PC-9 (cell line): ENCODE data around the gene CFAP74. TPM values are rescaled to one million over a fixed set of nuclear protein-coding genes. Genes with fewer than 3 reads are reported as not detected.

ENCODE experiments used
- BruUV-seq: library from RNA; stranded (reverse); fragments of 400-500 nt; replicated peaks from 2 replicates; lab custom pipeline; 2021; lab: Mats Ljungman, UMichigan
- CTCF ChIA-PET: fragments of 300-600 bp; sonication (Branson Sonifier 250); formaldehyde crosslinking; loops from one replicate; lab custom pipeline; 2022; ENCODE audit warnings: antibody characterized with exemption; lab: Charles Lee
- POLR2A ChIA-PET: fragments of 300-600 bp; sonication (Branson Sonifier 250); formaldehyde crosslinking; loops from one replicate; lab custom pipeline; 2022; ENCODE audit warnings: antibody characterized with exemption; ENCODE audit not compliant: unreplicated experiment; lab: Charles Lee
- DNase-seq, 2 experiments: peaks; one replicate each; pipeline versions ENCODE4 v3.0.0 to v3.0.0-alpha.2; 2015 to 2022; ENCODE audit warnings: mixed read lengths in 1 of 2
- H2AFZ ChIP-seq: fragments of 200-600 bp; sonication (generic); 2 replicates; pipeline ENCODE4 v1.8.1; 2017; ENCODE audit warnings: antibody characterized with exemption
- H3F3A ChIP-seq: fragments of 200-600 bp; sonication (generic); 2 replicates; pipeline ENCODE4 v1.8.1; 2017; ENCODE audit warnings: antibody characterized with exemption, mild to moderate bottlenecking, low read depth; ENCODE audit not compliant: insufficient read depth
- H3K27ac ChIP-seq: fragments of 200-600 bp; sonication (generic); 2 replicates; pipeline ENCODE4 v1.6.1; 2016; ENCODE audit warnings: mixed run types
- H3K27me3 ChIP-seq: fragments of 200-600 bp; sonication (generic); 2 replicates; pipeline ENCODE4 v1.6.1; 2016; ENCODE audit warnings: low read depth, mixed run types; ENCODE audit not compliant: insufficient read depth
- H3K36me3 ChIP-seq: fragments of 200-600 bp; sonication (generic); 2 replicates; pipeline ENCODE4 v1.6.1; 2016; ENCODE audit warnings: low read depth, mixed run types
- H3K4me1 ChIP-seq: fragments of 200-600 bp; sonication (generic); replicated peaks from 2 replicates; pipeline ENCODE4 v1.6.1; 2016; ENCODE audit warnings: mixed run types; ENCODE audit not compliant: insufficient read depth
- H3K4me2 ChIP-seq: fragments of 200-600 bp; sonication (generic); 2 replicates; pipeline ENCODE4 v1.6.1; 2017; ENCODE audit warnings: mixed run types
- H3K4me3 ChIP-seq: fragments of 200-600 bp; sonication (generic); 2 replicates; pipeline ENCODE4 v1.6.1; 2016; ENCODE audit warnings: mixed run types
- H3K79me2 ChIP-seq: fragments of 200-600 bp; sonication (generic); 2 replicates; pipeline ENCODE4 v1.6.1; 2017; ENCODE audit warnings: low read depth, mixed run types
- H3K9me2 ChIP-seq: fragments of 200-600 bp; sonication (generic); 2 replicates; pipeline ENCODE4 v1.8.1; 2017; ENCODE audit warnings: mild to moderate bottlenecking; ENCODE audit not compliant: insufficient read depth
- H3K9me3 ChIP-seq: fragments of 200-600 bp; sonication (generic); 2 replicates; pipeline ENCODE4 v1.8.1; 2016; ENCODE audit warnings: low read depth; ENCODE audit not compliant: insufficient read depth
- H4K20me1 ChIP-seq: fragments of 200-600 bp; sonication (generic); 2 replicates; pipeline ENCODE4 v1.8.1; 2017; ENCODE audit not compliant: insufficient read depth
- CTCF ChIP-seq: fragments of 200-600 bp; sonication (generic); conservative IDR thresholded peaks from 2 replicates; pipeline ENCODE4 v1.6.1; 2017; ENCODE audit warnings: mixed run types, antibody characterized with exemption, mild to moderate bottlenecking, moderate library complexity
- EZH2 ChIP-seq: fragments of 200-600 bp; sonication (generic); IDR thresholded peaks from 2 replicates; pipeline ENCODE4 v1.8.0; 2017; ENCODE audit warnings: antibody characterized with exemption, low read depth
- intact Hi-C: fragments of 100-400 bp; cut with micrococcal nuclease; formaldehyde crosslinking; loops from one replicate; pipeline ENCODE4 v1.10.0; 2022; ENCODE audit not compliant: unreplicated experiment
- total RNA-seq: library from RNA; stranded (reverse); gene quantifications from 2 replicates; pipeline ENCODE4 v1.2.3, GENCODE V29; 2021

CFAP74 gene
- total RNA-seq, 1 experiment from 2014 or later, result 2.8 TPM

GRCh38 chr1:1898246-1898933 lies 105.2 kb downstream of the CFAP74 start:
- no peak overlapping the region for H2AFZ ChIP-seq
- no peaks in the 10 kb centered on the region for H3K79me2 ChIP-seq
- H3F3A ChIP-seq, result peaks cover 16% of the 10 kb centered on the region
- H3K27ac ChIP-seq, result no peak overlapping the region
- TF ChIP-seq CTCF, result no peak
- no peak for TF ChIP-seq EZH2
- H3K36me3 ChIP-seq, result no peaks in the 10 kb centered on the region
- BruUV-seq, result no TSS peak
- DNase-seq, result no peak
- H3K4me1 ChIP-seq, result peaks cover 24% of the 10 kb centered on the region
- H3K4me3 ChIP-seq, result no peak overlapping the region
- H3K27me3 ChIP-seq, result no peaks in the 10 kb centered on the region
- ChIA-PET CTCF (no interaction called here), POLR2A (no interaction called here)
- H3K9me2 ChIP-seq, result no peaks in the 10 kb centered on the region
- no peak overlapping the region for H3K4me2 ChIP-seq
- no peaks in the 10 kb centered on the region for H4K20me1 ChIP-seq
- no peaks in the 10 kb centered on the region for H3K9me3 ChIP-seq
- intact Hi-C loops, result no loop called here

GRCh38 chr1:1895456-1896336 lies 107.9 kb downstream of the CFAP74 start:
- no peaks in the 10 kb centered on the region for H3K27me3 ChIP-seq
- DNase-seq, result no peak
- peaks cover 16% of the 10 kb centered on the region for H3F3A ChIP-seq
- POLR2A ChIA-PET, result no interaction called here
- no peak for TF ChIP-seq EZH2
- TF ChIP-seq CTCF, result no peak
- H3K36me3 ChIP-seq, result no peaks in the 10 kb centered on the region
- H2AFZ ChIP-seq, result no peak overlapping the region
- no peaks in the 10 kb centered on the region for H3K9me3 ChIP-seq
- peaks cover 32% of the 10 kb centered on the region for H3K4me1 ChIP-seq
- no peak overlapping the region for H3K4me2 ChIP-seq
- CTCF ChIA-PET, result no interaction called here
- H3K27ac ChIP-seq, result no peak overlapping the region
- BruUV-seq, result no TSS peak
- no peak overlapping the region for H3K4me3 ChIP-seq
- H4K20me1 ChIP-seq, result no peaks in the 10 kb centered on the region
- intact Hi-C loops, result no loop called here
- H3K9me2 ChIP-seq, result no peaks in the 10 kb centered on the region
- no peaks in the 10 kb centered on the region for H3K79me2 ChIP-seq

- intact Hi-C loops, result no loop called here
- H3K36me3 ChIP-seq, result no peaks in the 10 kb centered on the region
- ChIA-PET CTCF (no interaction called here), POLR2A (no interaction called here)
- H3K4me3 ChIP-seq, result no peak overlapping the region
- H3K9me2 ChIP-seq, result no peaks in the 10 kb centered on the region
- H3K4me1 ChIP-seq, result peaks cover 32% of the 10 kb centered on the region
- H3K27me3 ChIP-seq, result no peaks in the 10 kb centered on the region
- no peak for DNase-seq
- TF ChIP-seq CTCF (no peak), EZH2 (no peak)
- no peak overlapping the region for H2AFZ ChIP-seq
- H3K79me2 ChIP-seq, result peaks cover 2% of the 10 kb centered on the region
- H3K9me3 ChIP-seq, result no peaks in the 10 kb centered on the region
- H4K20me1 ChIP-seq, result no peaks in the 10 kb centered on the region
- peak overlapping the region; percentile 32; the same call in 1 of the 2 replicates for H3K4me2 ChIP-seq
- peaks cover 16% of the 10 kb centered on the region for H3F3A ChIP-seq
- H3K27ac ChIP-seq, result no peak overlapping the region
- no TSS peak for BruUV-seq
These were observed 108.5 kb downstream of the CFAP74 start for GRCh38 chr1:1895060-1895418.
